Measurements from ENCODE around the gene FOXL3. TPM values are rescaled to one million over a fixed set of nuclear protein-coding genes. Genes with fewer than 3 reads are reported as not detected.

Gene FOXL3
- total RNA-seq, 3 donors from 2014 or later (not counting 1 experiment from before 2014, with no cell fraction given), result not detected

DNA sequence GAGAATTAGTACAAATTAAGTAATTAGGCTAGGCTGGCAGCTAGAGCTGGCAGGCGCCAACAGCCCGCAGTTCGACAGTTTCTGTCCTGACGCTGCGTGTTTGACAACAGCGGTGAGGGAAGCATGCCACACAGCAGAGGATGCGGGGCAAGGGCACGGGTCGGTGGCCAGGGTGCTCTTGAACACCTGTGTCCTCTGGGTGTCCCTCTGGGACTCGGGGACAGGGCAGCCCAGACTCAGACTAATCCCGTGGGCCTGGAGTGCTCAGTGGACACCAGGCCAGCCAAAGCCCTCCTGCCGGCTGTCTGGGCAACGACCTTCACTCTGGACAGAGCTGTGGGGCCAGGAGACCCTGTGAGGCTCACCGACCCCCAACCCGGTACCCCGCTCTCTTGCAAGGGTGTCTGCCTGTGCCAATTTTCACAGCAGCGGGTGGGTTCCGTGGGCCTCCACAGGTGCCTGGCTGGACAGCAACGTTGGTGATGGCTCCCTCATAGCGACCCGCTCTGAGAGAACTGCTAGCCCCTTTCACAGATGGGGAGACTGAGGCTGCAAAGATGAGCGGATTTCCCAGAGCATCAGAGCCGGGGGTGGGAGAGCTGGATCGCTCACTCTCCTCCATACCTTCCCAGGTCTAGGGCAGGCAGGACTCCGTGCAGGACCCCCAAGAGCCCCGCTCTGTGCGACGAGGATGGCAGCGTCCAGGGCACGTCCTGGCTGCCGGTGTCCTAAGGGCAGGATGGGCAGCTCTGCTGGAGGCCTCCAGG lies 48.5 kb downstream of the FOXL3 start:
- no peak for DNase-seq
- Histone ChIP-seq H3K4me3 (ENCODE audit: low read length) (no peak overlapping the region), H3K4me1 (ENCODE audit: control insufficient read depth, insufficient read depth, low read length) (no peaks in the 10 kb centered on the region), H3K27ac (ENCODE audit: low read length) (no peak overlapping the region), H3K27me3 (ENCODE audit: control insufficient read depth, insufficient read depth, low read length) (no peaks in the 10 kb centered on the region), H3K36me3 (ENCODE audit: control insufficient read depth, insufficient read depth, low read length) (no peaks in the 10 kb centered on the region), H3K9me3 (ENCODE audit: control insufficient read depth, insufficient read depth, low read length) (no peaks in the 10 kb centered on the region)
- H3K4me1 Mint-ChIP-seq, result peaks cover 0 to 10% of the 10 kb centered on the region in 2 donors
- TF ChIP-seq, protein P1, sequence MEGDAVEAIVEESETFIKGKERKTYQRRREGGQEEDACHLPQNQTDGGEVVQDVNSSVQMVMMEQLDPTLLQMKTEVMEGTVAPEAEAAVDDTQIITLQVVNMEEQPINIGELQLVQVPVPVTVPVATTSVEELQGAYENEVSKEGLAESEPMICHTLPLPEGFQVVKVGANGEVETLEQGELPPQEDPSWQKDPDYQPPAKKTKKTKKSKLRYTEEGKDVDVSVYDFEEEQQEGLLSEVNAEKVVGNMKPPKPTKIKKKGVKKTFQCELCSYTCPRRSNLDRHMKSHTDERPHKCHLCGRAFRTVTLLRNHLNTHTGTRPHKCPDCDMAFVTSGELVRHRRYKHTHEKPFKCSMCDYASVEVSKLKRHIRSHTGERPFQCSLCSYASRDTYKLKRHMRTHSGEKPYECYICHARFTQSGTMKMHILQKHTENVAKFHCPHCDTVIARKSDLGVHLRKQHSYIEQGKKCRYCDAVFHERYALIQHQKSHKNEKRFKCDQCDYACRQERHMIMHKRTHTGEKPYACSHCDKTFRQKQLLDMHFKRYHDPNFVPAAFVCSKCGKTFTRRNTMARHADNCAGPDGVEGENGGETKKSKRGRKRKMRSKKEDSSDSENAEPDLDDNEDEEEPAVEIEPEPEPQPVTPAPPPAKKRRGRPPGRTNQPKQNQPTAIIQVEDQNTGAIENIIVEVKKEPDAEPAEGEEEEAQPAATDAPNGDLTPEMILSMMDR (IDR thresholded peaks at IDR 0.05), result no peak
- H3K9me3 Mint-ChIP-seq, result peaks cover 0 to 8% of the 10 kb centered on the region in 2 donors
- ATAC-seq, result no peak
- no peak overlapping the region for H3K27ac Mint-ChIP-seq
- H3K36me3 Mint-ChIP-seq, result no peaks in the 10 kb centered on the region
- H3K4me3 Mint-ChIP-seq, result no peak overlapping the region
- WGBS (ENCODE audit: insufficient coverage), result 93% methylated on average over 31 of the region's 31 CpGs
- intact Hi-C loops (cut with micrococcal nuclease), result no loop called here
- H3K27me3 Mint-ChIP-seq (ENCODE audit: low read depth in 2 of 2), result peaks cover 0 to 11% of the 10 kb centered on the region in 2 donors

DNA sequence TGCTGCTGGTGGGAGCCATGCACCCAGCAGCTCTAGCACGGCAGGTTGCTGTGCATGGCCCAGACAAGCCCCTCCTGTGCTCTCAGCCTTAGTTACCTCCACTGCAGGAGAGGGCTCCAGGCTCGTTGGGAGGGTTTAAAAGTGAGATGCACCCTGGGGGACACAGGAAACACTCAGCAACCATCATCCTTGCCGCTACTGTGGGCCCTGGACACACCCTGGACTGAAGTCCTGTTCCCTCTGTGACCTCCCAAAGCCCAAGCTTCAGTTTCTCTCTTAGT lies 49.0 kb downstream of the FOXL3 start:
- no peaks in the 10 kb centered on the region for H3K9me3 ChIP-seq (ENCODE audit: control insufficient read depth, insufficient read depth, low read length)
- peaks cover 0 to 10% of the 10 kb centered on the region in 2 donors for H3K4me1 Mint-ChIP-seq
- peaks cover 0 to 8% of the 10 kb centered on the region in 2 donors for H3K9me3 Mint-ChIP-seq
- H3K4me3 ChIP-seq (ENCODE audit: low read length), result no peak overlapping the region
- no peak overlapping the region for H3K4me3 Mint-ChIP-seq
- no peaks in the 10 kb centered on the region for H3K4me1 ChIP-seq (ENCODE audit: control insufficient read depth, insufficient read depth, low read length)
- 70% methylated on average over 3 of the region's 3 CpGs for WGBS (ENCODE audit: insufficient coverage)
- H3K27me3 Mint-ChIP-seq (ENCODE audit: low read depth in 2 of 2), result peaks cover 0 to 11% of the 10 kb centered on the region in 2 donors
- intact Hi-C loops (cut with micrococcal nuclease), result no loop called here
- no peaks in the 10 kb centered on the region for H3K27me3 ChIP-seq (ENCODE audit: control insufficient read depth, insufficient read depth, low read length)
- H3K27ac Mint-ChIP-seq, result no peak overlapping the region
- TF ChIP-seq, protein P1 (IDR thresholded peaks at IDR 0.05), result no peak
- no peak for ATAC-seq
- DNase-seq, result no peak
- no peak overlapping the region for H3K27ac ChIP-seq (ENCODE audit: low read length)
- H3K36me3 ChIP-seq (ENCODE audit: control insufficient read depth, insufficient read depth, low read length), result no peaks in the 10 kb centered on the region
- H3K36me3 Mint-ChIP-seq, result no peaks in the 10 kb centered on the region

DNA sequence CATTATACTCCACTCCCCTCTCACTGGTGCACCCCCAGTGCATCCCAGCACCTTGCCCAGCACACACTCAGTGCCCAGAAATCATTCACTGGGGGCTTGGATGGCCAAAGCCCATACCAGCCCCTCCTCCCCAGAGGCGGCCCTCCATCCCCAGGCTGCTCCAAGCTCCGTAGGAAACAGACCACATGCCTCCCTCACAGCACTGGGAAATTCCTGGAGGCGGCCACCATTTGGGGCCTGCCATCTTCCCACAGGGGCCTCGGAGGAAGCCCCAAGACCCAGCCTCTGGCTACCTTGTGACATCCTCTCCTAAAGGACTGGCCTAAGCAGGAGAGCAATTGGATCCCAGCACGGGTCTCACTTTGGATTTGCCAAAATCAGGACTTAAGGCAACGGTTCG lies 49.7 kb downstream of the FOXL3 start:
- Histone ChIP-seq H3K36me3 (ENCODE audit: control insufficient read depth, insufficient read depth, low read length) (no peaks in the 10 kb centered on the region), H3K4me1 (ENCODE audit: control insufficient read depth, insufficient read depth, low read length) (no peaks in the 10 kb centered on the region), H3K27me3 (ENCODE audit: control insufficient read depth, insufficient read depth, low read length) (no peaks in the 10 kb centered on the region), H3K4me3 (ENCODE audit: low read length) (no peak overlapping the region), H3K27ac (ENCODE audit: low read length) (no peak overlapping the region), H3K9me3 (ENCODE audit: control insufficient read depth, insufficient read depth, low read length) (no peaks in the 10 kb centered on the region)
- Mint-ChIP-seq H3K9me3 (peaks cover 0 to 4% of the 10 kb centered on the region in 2 donors), H3K36me3 (no peaks in the 10 kb centered on the region), H3K4me1 (peaks cover 0 to 5% of the 10 kb centered on the region in 2 donors), H3K4me3 (no peak overlapping the region), H3K27me3 (ENCODE audit: low read depth in 2 of 2) (peaks cover 0 to 6% of the 10 kb centered on the region in 2 donors), H3K27ac (no peak overlapping the region)
- DNase-seq (no peak), ATAC-seq (no peak)
- TF ChIP-seq, protein P1 (IDR thresholded peaks at IDR 0.05), result no peak
- 83% methylated on average over 7 of the region's 7 CpGs for WGBS (ENCODE audit: insufficient coverage)
- intact Hi-C loops (cut with micrococcal nuclease), result no loop called here
